ENCODE data around the gene NEU2. TPM values are rescaled to one million over a fixed set of nuclear protein-coding genes. Genes with fewer than 3 reads are reported as not detected.

The NEU2 gene
- total and polyA plus RNA-seq, 10 donors = not detected

GRCh38 chr2:233060501-233060979 lies 28.1 kb downstream of the NEU2 start:
- Histone ChIP-seq H3K4me1 (peaks cover 40 to 74% (median 59%) of the 10 kb centered on the region in 6 donors), H3K27me3 (replicated peaks in 1 of 7) (no peaks in the 10 kb centered on the region), H3K27ac (peak overlapping the region; percentile 89 to 97 (median 94)), H3K4me3 (peak overlapping the region; percentile 64 to 98 (median 84)), H3K9me3 (no peaks in the 10 kb centered on the region), H3K36me3 (peaks cover 0 to 39% (median 6%) of the 10 kb centered on the region in 6 donors)
- intact Hi-C loops (cut with DNase I; ENCODE audit: low total_unique reads) = loop anchor here (10.0 kb wide), 1 partner anchor 64 kb away; no protein-coding TSS in a partner anchor
- no peak for TF ChIP-seq POLR2AphosphoS5 (IDR thresholded peaks at IDR 0.05)
- no peak for TF ChIP-seq CTCF (IDR thresholded peaks at IDR 0.05 in 8 of 11, conservative IDR thresholded peaks at IDR 0.05 in 3 of 11)
- TF ChIP-seq POLR2A (IDR thresholded peaks at IDR 0.05) = no peak
- 5 to 24% (median 11%) methylated on average over 7 to 13 of the region's 13 CpGs for whole genome bisulfite sequencing, 5 donors
- DNase-seq = no peak

- WGBS, 5 donors = 3 to 17% (median 12%) methylated on average over 9 to 10 of the region's 10 CpGs
- Histone ChIP-seq H3K9me3 (no peaks in the 10 kb centered on the region), H3K36me3 (peaks cover 0 to 45% (median 11%) of the 10 kb centered on the region in 6 donors), H3K27ac (peak overlapping the region; percentile 89 to 97 (median 94)), H3K4me3 (peak overlapping the region; percentile 64 to 98 (median 84)), H3K4me1 (peaks cover 40 to 79% (median 65%) of the 10 kb centered on the region in 6 donors), H3K27me3 (replicated peaks in 1 of 7) (no peaks in the 10 kb centered on the region)
- TF ChIP-seq CTCF (IDR thresholded peaks at IDR 0.05 in 8 of 11, conservative IDR thresholded peaks at IDR 0.05 in 3 of 11) = no peak
- TF ChIP-seq POLR2A (IDR thresholded peaks at IDR 0.05) = peak in 1 of 3 donors; percentile 19
- peak in 1 of 3 donors; percentile 70 for TF ChIP-seq POLR2AphosphoS5 (IDR thresholded peaks at IDR 0.05)
- intact Hi-C loops (cut with DNase I; ENCODE audit: low total_unique reads) = loop anchor here (10.0 kb wide), 1 partner anchor 64 kb away; no protein-coding TSS in a partner anchor
- DNase-seq = peak; percentile 85
Measured at GRCh38 chr2:233060980-233061590, 28.6 kb downstream of the NEU2 start.

- peak; percentile 92 for DNase-seq
- H3K27ac ChIP-seq = peak overlapping the region; percentile 89 to 97 (median 94)
- H3K9me3 ChIP-seq = no peaks in the 10 kb centered on the region
- TF ChIP-seq POLR2A (IDR thresholded peaks at IDR 0.05) = no peak
- TF ChIP-seq CTCF (IDR thresholded peaks at IDR 0.05 in 8 of 11, conservative IDR thresholded peaks at IDR 0.05 in 3 of 11) = peak in 8 of 11 experiments; percentile 16 to 58 (median 40)
- peak; percentile 76 to 83 (median 82) for TF ChIP-seq POLR2AphosphoS5 (IDR thresholded peaks at IDR 0.05)
- peak overlapping the region; percentile 64 to 98 (median 84) for H3K4me3 ChIP-seq
- WGBS, 5 donors = 5 to 7% (median 6%) methylated on average over 10 to 12 of the region's 12 CpGs
- no peaks in the 10 kb centered on the region for H3K27me3 ChIP-seq (replicated peaks in 1 of 7)
- H3K4me1 ChIP-seq = peaks cover 44 to 87% (median 72%) of the 10 kb centered on the region in 6 donors
- H3K36me3 ChIP-seq = peaks cover 0 to 52% (median 17%) of the 10 kb centered on the region in 6 donors
- intact Hi-C loops (cut with DNase I; ENCODE audit: low total_unique reads) = loop anchor here (10.0 kb wide), 1 partner anchor 63 kb away; no protein-coding TSS in a partner anchor
Measured at GRCh38 chr2:233061591-233062450, 29.3 kb downstream of the NEU2 start.

Measured in spleen (tissue), 11 donors.